PC-3 (cell line): ENCODE measurements around the gene VEGFA.

Experiments
- CTCF ChIP-seq: fragments of 300-600 bp; sonication (generic); conservative IDR thresholded peaks from 2 replicates; pipeline ENCODE4 v1.5.1; 2017; ENCODE audit warnings: antibody characterized with exemption, low read depth, mild to moderate bottlenecking, low read length
- EZH2 ChIP-seq: fragments of 300-600 bp; sonication (generic); IDR thresholded peaks from one replicate; pipeline ENCODE4 v1.6.1; 2017; ENCODE audit warnings: antibody characterized with exemption, mild to moderate bottlenecking, low read length; ENCODE audit not compliant: unreplicated experiment
- EZH2phosphoT487 ChIP-seq: fragments of 300-600 bp; sonication (generic); IDR thresholded peaks from 2 replicates; pipeline ENCODE4 v1.6.1; 2018; ENCODE audit warnings: mild to moderate bottlenecking, antibody characterized with exemption, low read length, borderline replicate concordance

- TF ChIP-seq EZH2 = no peak
- no peak for TF ChIP-seq EZH2phosphoT487
- TF ChIP-seq CTCF = no peak
Observed at GRCh38 chr6:43772681-43773049, 2.7 kb downstream of the VEGFA start.
